K562 (cell line): ENCODE measurements around the gene NUP205. TPM values are rescaled to one million over a fixed set of nuclear protein-coding genes. Genes with fewer than 3 reads are reported as not detected.

ENCODE experiments used
- ARID4B ChIP-seq: sonication (generic); formaldehyde crosslinking; IDR thresholded peaks from 2 replicates; pipeline ENCODE4 v1.8.0; 2022; ENCODE audit warnings: mild to moderate bottlenecking, missing genetic modification reagents
- CCAR2 ChIP-seq: fragments of 200-400 bp; formaldehyde crosslinking; IDR thresholded peaks from 2 replicates; pipeline ENCODE4 v1.6.1; 2017; ENCODE audit warnings: mild to moderate bottlenecking, low read depth, low read length
- EHMT2 ChIP-seq: fragments of 450-650 bp; IDR thresholded peaks from 2 replicates; pipeline ENCODE4 v1.6.1; 2018; ENCODE audit warnings: antibody characterized with exemption
- EP300 ChIP-seq: IDR thresholded peaks from 2 replicates; pipeline ENCODE4 v1.6.1; 2012; ENCODE audit warnings: low read length, improper control_type of control experiment
- EP400 ChIP-seq: fragments of 450-650 bp; IDR thresholded peaks from 2 replicates; pipeline ENCODE4 v1.6.1; 2017; ENCODE audit warnings: antibody characterized with exemption, mild to moderate bottlenecking, moderate library complexity
- ESRRA ChIP-seq: fragments of 450-650 bp; IDR thresholded peaks from 2 replicates; pipeline ENCODE4 v1.6.1; 2014; ENCODE audit warnings: low read depth, mild to moderate bottlenecking, moderate library complexity, borderline replicate concordance
- ETV1 ChIP-seq: fragments of 450-650 bp; conservative IDR thresholded peaks from 2 replicates; pipeline ENCODE4 v1.6.1; 2016; ENCODE audit warnings: missing genetic modification characterization, control low read depth, low read depth, missing compliant biosample characterization
- GATA2 ChIP-seq: sonication (generic); formaldehyde crosslinking; IDR thresholded peaks from 2 replicates; pipeline ENCODE4 v1.4.0; 2020; ENCODE audit warnings: mild to moderate bottlenecking, missing genetic modification reagents
- HIVEP1 ChIP-seq: fragments of 250-450 bp; sonication (Bioruptor Pico); IDR thresholded peaks from 2 replicates; pipeline ENCODE4 v1.4.0; 2020; ENCODE audit warnings: mild to moderate bottlenecking
- NCOR1 ChIP-seq: fragments of 450-650 bp; IDR thresholded peaks from 2 replicates; pipeline ENCODE4 v1.6.1; 2016; ENCODE audit warnings: mild to moderate bottlenecking, moderate library complexity
- NFIC ChIP-seq: fragments of 450-650 bp; IDR thresholded peaks from 2 replicates; pipeline ENCODE4 v1.6.1; 2017; ENCODE audit warnings: mild to moderate bottlenecking, inconsistent platforms
- NFRKB ChIP-seq: fragments of 450-650 bp; IDR thresholded peaks from 2 replicates; pipeline ENCODE4 v1.6.1; 2016; ENCODE audit warnings: low read depth
- PML ChIP-seq: IDR thresholded peaks from 2 replicates; pipeline ENCODE4 v1.6.1; 2012; ENCODE audit warnings: low read length, inconsistent platforms
- POLR2H ChIP-seq: IDR thresholded peaks from 2 replicates; pipeline ENCODE4 v1.6.1; 2016; ENCODE audit warnings: missing genetic modification characterization, low read depth, mild to moderate bottlenecking, control low read depth, missing compliant biosample characterization, moderate library complexity
- PYGO2 ChIP-seq: fragments of 450-650 bp; IDR thresholded peaks from 2 replicates; pipeline ENCODE4 v1.6.1; 2016; ENCODE audit warnings: mild to moderate bottlenecking, missing genetic modification characterization, moderate library complexity, missing compliant biosample characterization
- RBM25 ChIP-seq: fragments of 200-400 bp; formaldehyde crosslinking; IDR thresholded peaks from 2 replicates; pipeline ENCODE4 v1.6.1; 2018; ENCODE audit warnings: low read length, low read depth, moderate library complexity; ENCODE audit not compliant: severe bottlenecking
- SAFB2 ChIP-seq: fragments of 200-400 bp; formaldehyde crosslinking; IDR thresholded peaks from 2 replicates; pipeline ENCODE4 v1.6.1; 2018; ENCODE audit warnings: borderline replicate concordance, low read length, low read depth, moderate library complexity; ENCODE audit not compliant: severe bottlenecking
- SMAD4 ChIP-seq: fragments of 250-450 bp; sonication (Bioruptor Pico); conservative IDR thresholded peaks from 2 replicates; pipeline ENCODE4 v1.8.0; 2021; ENCODE audit warnings: inconsistent platforms, mild to moderate bottlenecking, moderate library complexity
- SP1 ChIP-seq: sonication (generic); formaldehyde crosslinking; IDR thresholded peaks from 2 replicates; pipeline ENCODE4 v1.8.1; 2022; ENCODE audit warnings: mild to moderate bottlenecking, missing genetic modification reagents
- TCFL5 ChIP-seq: fragments of 250-450 bp; sonication (Bioruptor Pico); conservative IDR thresholded peaks from 2 replicates; pipeline ENCODE4 v1.6.1; 2021; ENCODE audit warnings: mild to moderate bottlenecking, moderate library complexity, matching md5 sums
- WHSC1 ChIP-seq: IDR thresholded peaks from one replicate; pipeline ENCODE4 v1.6.1; 2012; ENCODE audit warnings: low read length, control low read depth, inconsistent platforms
- ZBTB17 ChIP-seq: fragments of 450-650 bp; formaldehyde crosslinking; IDR thresholded peaks from 2 replicates; pipeline ENCODE4 v1.4.0; 2020; ENCODE audit warnings: mild to moderate bottlenecking
- ZNF212 ChIP-seq: fragments of 450-650 bp; formaldehyde crosslinking; IDR thresholded peaks from 2 replicates; pipeline ENCODE4 v1.4.0; 2020; ENCODE audit warnings: mild to moderate bottlenecking
- ZNF696 ChIP-seq: fragments of 250-450 bp; sonication (Bioruptor Pico); conservative IDR thresholded peaks from 2 replicates; pipeline ENCODE4 v1.4.0; 2020; ENCODE audit warnings: mild to moderate bottlenecking, moderate library complexity
- ZNF764 ChIP-seq: fragments of 250-450 bp; sonication (Bioruptor Pico); IDR thresholded peaks from 2 replicates; pipeline ENCODE4 v1.4.0; 2020; ENCODE audit warnings: low read depth, mild to moderate bottlenecking, moderate library complexity
- polyA plus RNA-seq, 8 experiments: library from polyadenylated mRNA; depleted of rRNA in 4 of 8; stranded (reverse) in 5 of 8; unstranded in 3 of 8; fragments of >200 nt; fragmentation: Nextera tagmentation in 2 of 8; fragmentation: Illumina TruSeq in 1 of 8; extraction: Ambion mirVana in 2 of 8; extraction: Trizol in 1 of 8; gene quantifications; 2 replicates each; pipeline versions ENCODE4 v1.2.1 to v1.2.3, GENCODE V29; 2011 to 2014; ENCODE audit warnings: inconsistent platforms in 1 of 8, missing spikeins in 1 of 8
- total RNA-seq, 7 experiments: library from RNA; depleted of rRNA in 6 of 7; stranded (reverse); fragments of >200 nt in 6 of 7; fragmentation: Illumina TruSeq in 2 of 7; extraction: Trizol in 2 of 7; gene quantifications; 2 replicates each; pipeline versions ENCODE4 v1.2.1 to v1.2.3, GENCODE V29; 2011 to 2021; ENCODE audit warnings: low replicate concordance in 1 of 7
- TF ChIP-seq, protein P1 (sequence below): fragments of 250-450 bp; sonication (Bioruptor Pico); IDR thresholded peaks from 2 replicates; pipeline ENCODE4 v1.4.0; 2020

The NUP205 gene
- total and polyA plus RNA-seq, 9 of the 15 experiments (the other 6 are each of a cell fraction or from before 2014, with no cell fraction given), result 101 to 282 (median 193) TPM

DNA sequence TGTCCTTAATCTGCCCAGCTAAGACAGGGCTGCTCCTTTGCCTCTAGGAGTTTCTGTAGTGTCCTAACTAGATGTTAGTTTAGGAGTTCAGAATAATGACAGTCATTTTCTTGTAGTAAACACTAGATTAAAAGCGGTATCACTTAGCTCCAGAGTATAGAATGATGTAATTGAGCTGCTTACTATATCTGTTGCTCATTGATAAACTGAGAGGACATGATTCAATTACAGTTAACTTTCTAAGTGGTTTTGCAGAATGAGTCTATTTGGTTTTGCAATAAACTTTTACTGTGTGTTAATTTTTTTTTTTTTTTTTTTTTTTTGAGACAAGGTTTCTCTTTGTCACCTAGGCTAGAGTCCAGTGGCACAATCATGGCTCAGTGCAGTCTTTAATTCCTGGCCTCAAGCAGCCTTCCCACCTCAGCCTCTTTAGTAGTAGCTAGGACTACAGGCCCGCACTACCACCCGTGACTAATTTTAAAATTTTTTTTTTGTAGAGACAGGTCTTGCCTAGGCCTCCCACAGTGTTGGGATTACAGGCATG, 106.4 kb downstream of the NUP205 start (continued):
- TF ChIP-seq ARID4B (CRISPR knock-in tag) (no peak), CCAR2 (no peak), SAFB2 (no peak), HIVEP1 (no peak), POLR2H (peak; percentile 59), WHSC1 (no peak), EP300 (peak; percentile 98), GATA2 (CRISPR knock-in tag) (peak; percentile 55), NCOR1 (peak; percentile 95), SMAD4 (CRISPR knock-in tag) (0 out of 2 replicates have a peak, but pooled peaks have one; percentile 10), EHMT2 (no peak), NFIC (peak; percentile 77), PML (peak; percentile 93), RBM25 (no peak), ZNF764 (CRISPR knock-in tag) (no peak), TCFL5 (no peak), NFRKB (no peak), ZNF212 (no peak), ZNF696 (no peak), EP400 (peak; percentile 70), SP1 (CRISPR knock-in tag) (peak; percentile 51; the same call in 1 of the 2 replicates), ETV1 (tag) (no peak), PYGO2 (tag) (no peak; the same call in 1 of the 2 replicates), ESRRA (peak; percentile 26; the same call in 1 of the 2 replicates), ZBTB17 (CRISPR knock-in tag) (no peak)
- TF ChIP-seq, protein P1, sequence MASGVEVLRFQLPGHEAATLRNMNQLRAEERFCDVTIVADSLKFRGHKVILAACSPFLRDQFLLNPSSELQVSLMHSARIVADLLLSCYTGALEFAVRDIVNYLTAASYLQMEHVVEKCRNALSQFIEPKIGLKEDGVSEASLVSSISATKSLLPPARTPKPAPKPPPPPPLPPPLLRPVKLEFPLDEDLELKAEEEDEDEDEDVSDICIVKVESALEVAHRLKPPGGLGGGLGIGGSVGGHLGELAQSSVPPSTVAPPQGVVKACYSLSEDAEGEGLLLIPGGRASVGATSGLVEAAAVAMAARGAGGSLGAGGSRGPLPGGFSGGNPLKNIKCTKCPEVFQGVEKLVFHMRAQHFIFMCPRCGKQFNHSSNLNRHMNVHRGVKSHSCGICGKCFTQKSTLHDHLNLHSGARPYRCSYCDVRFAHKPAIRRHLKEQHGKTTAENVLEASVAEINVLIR (CRISPR knock-in tag), result no peak
